Gastrocnemius medialis (tissue), 4 donors: ENCODE data around the gene PANK2. TPM values are rescaled to one million over a fixed set of nuclear protein-coding genes. Genes with fewer than 3 reads are reported as not detected.
"Not testable (repeated sequence)": the region's sequence is repeated elsewhere in the genome, so short reads cannot be mapped to it uniquely, and the experiment has no call there.

Experiments used
- ATAC-seq, 2 donors: fragments of 150-250 bp; one replicate each; pipeline ENCODE4 v1.9.1; 2016
- DNase-seq, 2 donors: peaks; one replicate each; pipeline ENCODE4 v3.0.0-alpha.2; 2019
- H3K27ac ChIP-seq, 4 donors: fragments of 200-600 bp; sonication (generic); 1 replicate in 1 of 4; 2 replicates in 3 of 4; pipeline ENCODE4 v1.5.1; 2016 to 2018; ENCODE audit warnings: mild to moderate bottlenecking in 2 of 4, moderate library complexity in 1 of 4
- H3K27me3 ChIP-seq, 3 donors: fragments of 200-600 bp; sonication (generic) in 2 of 3; 1 replicate in 1 of 3; 2 replicates in 2 of 3; pipeline versions ENCODE4 v1.5.1 to v1.6.0; 2016 to 2019; ENCODE audit warnings: mild to moderate bottlenecking in 1 of 3, moderate library complexity in 1 of 3
- H3K36me3 ChIP-seq, 2 donors: fragments of 200-600 bp; sonication (generic) in 1 of 2; one replicate each; pipeline ENCODE4 v1.5.1; 2017 to 2018
- H3K4me1 ChIP-seq, 2 donors: fragments of 200-600 bp; sonication (generic) in 1 of 2; one replicate each; pipeline ENCODE4 v1.5.1; 2016 to 2017; ENCODE audit warnings: mild to moderate bottlenecking in 2 of 2
- H3K4me3 ChIP-seq, 4 donors: fragments of 200-600 bp; sonication (generic) in 3 of 4; 1 replicate in 1 of 4; 2 replicates in 3 of 4; pipeline ENCODE4 v1.5.1; 2016 to 2019; ENCODE audit warnings: mild to moderate bottlenecking in 2 of 4
- H3K9me3 ChIP-seq, 3 donors: fragments of 200-600 bp; sonication (generic) in 2 of 3; 1 replicate in 1 of 3; 2 replicates in 2 of 3; pipeline ENCODE4 v1.5.1; 2016 to 2019
- CTCF ChIP-seq, 5 experiments: fragments of 450-650 bp in 3 of 5; fragments of 200-600 bp in 2 of 5; sonication (generic) in 2 of 5; IDR thresholded peaks in 4 of 5; conservative IDR thresholded peaks in 1 of 5; 1 replicate in 4 of 5; 2 replicates in 1 of 5; pipeline ENCODE4 v1.5.1; 2016 to 2019; ENCODE audit warnings: antibody characterized with exemption in 5 of 5, mild to moderate bottlenecking in 3 of 5, moderate library complexity in 3 of 5
- POLR2A ChIP-seq, 2 donors: fragments of 450-650 bp; IDR thresholded peaks; one replicate each; pipeline ENCODE4 v1.6.1; 2017; ENCODE audit warnings: antibody characterized with exemption in 2 of 2, mild to moderate bottlenecking in 2 of 2, moderate library complexity in 2 of 2
- in situ Hi-C, 4 donors: fragments of 200-750 bp; cut with MboI; loops; one replicate each; pipeline versions ENCODE4 v1.15.0 to v1.8.0; 2017; ENCODE audit warnings: low sequenced_read_pairs in 4 of 4
- intact Hi-C: fragments of 100-400 bp; cut with DNase I; formaldehyde crosslinking; loops from one replicate; pipeline ENCODE4 v1.15.1; 2023; ENCODE audit warnings: low total_unique reads
- total RNA-seq, 4 donors: library from RNA; depleted of rRNA; stranded (reverse); fragments of >200 nt; gene quantifications; one replicate each; pipeline versions ENCODE4 v1.1.0 to v1.2.3, GENCODE V29; 2016

Gene PANK2
- total RNA-seq, 4 donors from 2014 or later = 18.2 to 25.8 (median 23.5) TPM

GRCh38 chr20:3970016-3970415, 80.8 kb downstream of the PANK2 start:
- Histone ChIP-seq H3K36me3 (no peaks in the 10 kb centered on the region), H3K27ac (no peak overlapping the region), H3K9me3 (no peaks in the 10 kb centered on the region), H3K4me3 (no peak overlapping the region), H3K27me3 (no peaks in the 10 kb centered on the region), H3K4me1 (no peaks in the 10 kb centered on the region)
- intact Hi-C loops = no loop called here
- TF ChIP-seq CTCF (IDR thresholded peaks at IDR 0.05 in 4 of 5, conservative IDR thresholded peaks at IDR 0.05 in 1 of 5) (no peak), POLR2A (IDR thresholded peaks at IDR 0.05) (no peak)
- in situ Hi-C loops = no loop called here
- ATAC-seq (no peak), DNase-seq (no peak)

GRCh38 chr20:3971145-3971544, 82.0 kb downstream of the PANK2 start:
- Histone ChIP-seq H3K27me3 (no peaks in the 10 kb centered on the region), H3K4me3 (no peak overlapping the region), H3K27ac (no peak overlapping the region), H3K9me3 (no peaks in the 10 kb centered on the region), H3K36me3 (no peaks in the 10 kb centered on the region), H3K4me1 (no peaks in the 10 kb centered on the region)
- intact Hi-C loops = no loop called here
- DNase-seq (no peak), ATAC-seq (no peak)
- TF ChIP-seq POLR2A (IDR thresholded peaks at IDR 0.05) = no peak
- TF ChIP-seq CTCF (IDR thresholded peaks at IDR 0.05 in 4 of 5, conservative IDR thresholded peaks at IDR 0.05 in 1 of 5) = no peak
- in situ Hi-C loops = no loop called here

DNA sequence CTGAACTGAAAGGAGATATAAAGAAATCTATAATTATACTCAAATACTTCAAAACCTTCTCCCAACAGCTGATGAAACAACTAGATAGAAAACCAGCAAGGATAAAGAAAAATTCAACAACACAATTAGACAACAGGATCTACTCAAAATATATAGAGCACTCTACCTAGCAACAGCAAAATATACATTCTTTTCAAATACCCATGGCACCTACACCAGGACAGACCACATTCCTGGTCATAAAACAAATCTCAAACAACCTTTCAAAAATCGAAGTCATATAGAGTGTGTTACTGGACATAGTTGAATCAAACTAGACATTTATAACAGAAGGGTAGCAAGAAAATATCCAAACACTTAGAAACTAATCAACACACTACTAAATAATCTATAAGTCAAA, 83.0 kb downstream of the PANK2 start:
- DNase-seq = no peak
- H3K9me3 ChIP-seq = no peaks in the 10 kb centered on the region
- in situ Hi-C loops (no loop called here), intact Hi-C loops (no loop called here)
- no peak overlapping the region for H3K4me3 ChIP-seq
- no peak for ATAC-seq
- H3K27me3 ChIP-seq = no peaks in the 10 kb centered on the region
- H3K36me3 ChIP-seq = no peaks in the 10 kb centered on the region
- H3K27ac ChIP-seq = no peak overlapping the region
- TF ChIP-seq CTCF (IDR thresholded peaks at IDR 0.05 in 4 of 5, conservative IDR thresholded peaks at IDR 0.05 in 1 of 5) (no peak), POLR2A (IDR thresholded peaks at IDR 0.05) (no peak)
- no peaks in the 10 kb centered on the region for H3K4me1 ChIP-seq

DNA sequence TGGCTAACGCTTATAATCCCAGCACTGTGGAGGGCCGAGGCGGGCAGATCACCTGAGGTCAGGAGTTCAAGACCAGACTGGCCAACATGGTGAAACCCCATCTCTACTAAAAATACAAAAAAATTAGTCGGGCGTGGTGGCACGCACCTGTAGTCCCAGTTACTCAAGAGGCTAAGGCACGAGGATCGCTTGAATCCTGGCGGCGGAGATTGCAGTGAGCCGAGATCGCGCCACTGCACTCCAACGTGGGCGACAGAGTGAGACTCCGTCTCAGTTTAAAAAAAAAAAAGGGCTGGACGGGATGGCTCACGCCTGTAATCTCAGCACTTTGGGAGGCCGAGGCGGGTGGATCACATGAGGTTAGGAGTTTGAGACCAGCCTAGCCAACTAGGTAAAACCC, 83.4 kb downstream of the PANK2 start:
- H3K36me3 ChIP-seq, H3K4me1 ChIP-seq, ATAC-seq, in situ Hi-C loops, H3K27me3 ChIP-seq, H3K9me3 ChIP-seq, H3K27ac ChIP-seq, DNase-seq, H3K4me3 ChIP-seq, intact Hi-C loops: not testable (repeated sequence)

- Histone ChIP-seq H3K9me3 (no peaks in the 10 kb centered on the region), H3K36me3 (no peaks in the 10 kb centered on the region), H3K27ac (no peak overlapping the region), H3K27me3 (no peaks in the 10 kb centered on the region), H3K4me3 (no peak overlapping the region), H3K4me1 (no peaks in the 10 kb centered on the region)
- TF ChIP-seq CTCF (IDR thresholded peaks at IDR 0.05 in 4 of 5, conservative IDR thresholded peaks at IDR 0.05 in 1 of 5) = no peak
- TF ChIP-seq POLR2A (IDR thresholded peaks at IDR 0.05) = no peak
- DNase-seq (no peak), ATAC-seq (no peak)
- intact Hi-C loops = no loop called here
- in situ Hi-C loops = no loop called here
These were observed 84.5 kb downstream of the PANK2 start for GRCh38 chr20:3973705-3974104.
